ENCODE measurements around the gene IER3IP1. TPM values are rescaled to one million over a fixed set of nuclear protein-coding genes. Genes with fewer than 3 reads are reported as not detected.

IER3IP1 gene
- total RNA-seq, 1 experiment from 2014 or later, result 8.8 TPM

DNA sequence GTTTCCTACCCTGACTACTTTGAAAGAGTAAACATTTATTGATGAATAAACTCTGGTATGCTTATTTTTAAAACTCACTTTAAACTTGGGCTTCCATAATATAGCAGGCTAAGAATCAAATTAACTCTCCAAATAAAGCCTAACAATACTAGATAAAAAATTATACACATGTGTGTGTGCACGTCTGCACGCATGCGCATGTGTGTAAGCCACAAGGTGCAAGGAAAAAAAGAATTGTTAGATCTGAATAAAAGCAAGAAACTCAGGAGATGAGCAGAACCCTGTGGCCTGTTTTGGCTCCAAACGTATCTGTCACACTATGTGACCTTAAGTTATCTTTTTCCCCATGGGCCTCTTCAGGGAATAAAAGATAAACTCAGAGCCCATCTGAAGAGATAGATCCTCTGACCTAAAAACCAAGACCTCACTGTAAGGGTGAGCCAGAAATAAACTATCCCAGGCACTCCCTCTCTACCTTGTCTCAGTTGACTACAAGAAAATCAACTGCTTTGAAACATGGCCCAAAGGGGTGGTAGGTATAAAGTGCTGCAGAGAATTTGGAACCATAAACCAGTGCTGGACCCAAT lies 32.2 kb downstream of the IER3IP1 start:
- BruUV-seq (replicated peaks), result no TSS peak
- Histone ChIP-seq H3K4me1 (replicated peaks; ENCODE audit: insufficient read depth) (peaks cover 4% of the 10 kb centered on the region), H3F3A (ENCODE audit: insufficient read depth, low read depth) (no peaks in the 10 kb centered on the region), H3K4me3 (no peak overlapping the region), H3K79me2 (ENCODE audit: low read depth) (peaks cover 59% of the 10 kb centered on the region), H3K9me2 (ENCODE audit: insufficient read depth) (no peaks in the 10 kb centered on the region), H3K9me3 (ENCODE audit: insufficient read depth, low read depth) (no peaks in the 10 kb centered on the region), H3K4me2 (no peak overlapping the region), H2AFZ (no peak overlapping the region), H4K20me1 (ENCODE audit: insufficient read depth) (no peaks in the 10 kb centered on the region; the same call in 1 of the 2 replicates), H3K27ac (no peak overlapping the region), H3K27me3 (ENCODE audit: insufficient read depth, low read depth) (no peaks in the 10 kb centered on the region), H3K36me3 (ENCODE audit: low read depth) (no peaks in the 10 kb centered on the region)
- ChIA-PET CTCF (no interaction called here), POLR2A (ENCODE audit: unreplicated experiment) (no interaction called here)
- TF ChIP-seq, protein P1, sequence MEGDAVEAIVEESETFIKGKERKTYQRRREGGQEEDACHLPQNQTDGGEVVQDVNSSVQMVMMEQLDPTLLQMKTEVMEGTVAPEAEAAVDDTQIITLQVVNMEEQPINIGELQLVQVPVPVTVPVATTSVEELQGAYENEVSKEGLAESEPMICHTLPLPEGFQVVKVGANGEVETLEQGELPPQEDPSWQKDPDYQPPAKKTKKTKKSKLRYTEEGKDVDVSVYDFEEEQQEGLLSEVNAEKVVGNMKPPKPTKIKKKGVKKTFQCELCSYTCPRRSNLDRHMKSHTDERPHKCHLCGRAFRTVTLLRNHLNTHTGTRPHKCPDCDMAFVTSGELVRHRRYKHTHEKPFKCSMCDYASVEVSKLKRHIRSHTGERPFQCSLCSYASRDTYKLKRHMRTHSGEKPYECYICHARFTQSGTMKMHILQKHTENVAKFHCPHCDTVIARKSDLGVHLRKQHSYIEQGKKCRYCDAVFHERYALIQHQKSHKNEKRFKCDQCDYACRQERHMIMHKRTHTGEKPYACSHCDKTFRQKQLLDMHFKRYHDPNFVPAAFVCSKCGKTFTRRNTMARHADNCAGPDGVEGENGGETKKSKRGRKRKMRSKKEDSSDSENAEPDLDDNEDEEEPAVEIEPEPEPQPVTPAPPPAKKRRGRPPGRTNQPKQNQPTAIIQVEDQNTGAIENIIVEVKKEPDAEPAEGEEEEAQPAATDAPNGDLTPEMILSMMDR (conservative IDR thresholded peaks at IDR 0.05), result no peak
- no peak for TF ChIP-seq EZH2 (IDR thresholded peaks at IDR 0.05; ENCODE audit: low read depth)
- intact Hi-C loops (cut with micrococcal nuclease; ENCODE audit: unreplicated experiment), result no loop called here
- DNase-seq, result no peak

DNA sequence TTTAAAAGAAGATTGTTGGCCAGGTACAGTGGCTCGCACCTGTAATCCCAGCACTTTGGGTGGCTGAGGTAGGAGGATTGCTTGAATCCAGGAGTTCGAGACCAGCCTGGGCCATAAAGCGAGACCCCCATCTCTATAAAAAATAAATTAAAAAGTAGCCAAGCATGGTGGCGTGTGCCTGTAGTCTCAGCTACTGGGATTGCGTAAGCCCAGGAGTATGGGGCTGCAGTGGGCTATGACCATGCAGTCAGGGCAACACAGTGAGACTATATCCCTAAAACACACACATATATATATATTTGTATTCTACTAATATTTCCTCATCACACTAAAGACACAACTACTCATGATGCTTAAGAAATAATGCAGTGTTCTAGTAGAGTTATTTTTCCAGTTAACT lies 33.0 kb downstream of the IER3IP1 start:
- ChIA-PET CTCF (no interaction called here), POLR2A (ENCODE audit: unreplicated experiment) (no interaction called here)
- H3K79me2 ChIP-seq (ENCODE audit: low read depth), result peaks cover 51% of the 10 kb centered on the region
- no peak overlapping the region for H3K4me3 ChIP-seq
- no peaks in the 10 kb centered on the region for H3K9me2 ChIP-seq (ENCODE audit: insufficient read depth)
- no peaks in the 10 kb centered on the region for H3K4me1 ChIP-seq (replicated peaks; ENCODE audit: insufficient read depth)
- intact Hi-C loops (cut with micrococcal nuclease; ENCODE audit: unreplicated experiment), result no loop called here
- no peaks in the 10 kb centered on the region for H3K27me3 ChIP-seq (ENCODE audit: insufficient read depth, low read depth)
- H3K36me3 ChIP-seq (ENCODE audit: low read depth), result no peaks in the 10 kb centered on the region
- no peaks in the 10 kb centered on the region; the same call in 1 of the 2 replicates for H4K20me1 ChIP-seq (ENCODE audit: insufficient read depth)
- TF ChIP-seq EZH2 (IDR thresholded peaks at IDR 0.05; ENCODE audit: low read depth), result no peak
- TF ChIP-seq, protein P1 (conservative IDR thresholded peaks at IDR 0.05), result no peak
- H3K4me2 ChIP-seq, result no peak overlapping the region
- H3K27ac ChIP-seq, result no peak overlapping the region
- BruUV-seq (replicated peaks), result no TSS peak
- no peak overlapping the region for H2AFZ ChIP-seq
- no peaks in the 10 kb centered on the region for H3K9me3 ChIP-seq (ENCODE audit: insufficient read depth, low read depth)
- H3F3A ChIP-seq (ENCODE audit: insufficient read depth, low read depth), result no peaks in the 10 kb centered on the region
- no peak for DNase-seq

DNA sequence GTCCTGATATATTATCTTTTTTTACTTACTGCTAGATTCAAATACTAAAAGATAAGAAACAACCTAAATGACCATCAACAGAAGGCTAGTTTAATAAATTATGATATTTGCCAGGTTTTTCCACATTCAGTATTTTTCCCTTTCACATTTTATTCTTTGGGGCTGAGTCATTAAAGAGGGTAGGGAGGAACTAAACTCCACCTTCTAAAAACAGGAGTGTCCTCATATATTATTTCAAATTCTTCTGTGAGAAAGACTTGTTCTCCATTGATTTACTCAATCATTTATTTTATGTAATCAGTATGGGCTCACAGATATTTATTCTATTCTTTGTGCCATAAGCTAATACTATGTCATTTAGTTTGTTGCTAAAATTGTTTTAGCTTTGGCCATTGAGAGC lies 34.9 kb downstream of the IER3IP1 start:
- H4K20me1 ChIP-seq (ENCODE audit: insufficient read depth), result no peaks in the 10 kb centered on the region; the same call in 1 of the 2 replicates
- H3K27ac ChIP-seq, result no peak overlapping the region
- TF ChIP-seq, protein P1 (conservative IDR thresholded peaks at IDR 0.05), result no peak
- no peak for TF ChIP-seq EZH2 (IDR thresholded peaks at IDR 0.05; ENCODE audit: low read depth)
- POLR2A ChIA-PET (ENCODE audit: unreplicated experiment), result no interaction called here
- intact Hi-C loops (cut with micrococcal nuclease; ENCODE audit: unreplicated experiment), result no loop called here
- H3K36me3 ChIP-seq (ENCODE audit: low read depth), result peaks cover 4% of the 10 kb centered on the region; the same call in 1 of the 2 replicates
- BruUV-seq (replicated peaks), result no TSS peak
- no peaks in the 10 kb centered on the region for H3K4me1 ChIP-seq (replicated peaks; ENCODE audit: insufficient read depth)
- H3K4me3 ChIP-seq, result no peak overlapping the region
- DNase-seq, result no peak
- H3K9me2 ChIP-seq (ENCODE audit: insufficient read depth), result no peaks in the 10 kb centered on the region
- no peaks in the 10 kb centered on the region for H3K27me3 ChIP-seq (ENCODE audit: insufficient read depth, low read depth)
- H3K79me2 ChIP-seq (ENCODE audit: low read depth), result peaks cover 35% of the 10 kb centered on the region
- H3F3A ChIP-seq (ENCODE audit: insufficient read depth, low read depth), result no peaks in the 10 kb centered on the region
- H3K4me2 ChIP-seq, result no peak overlapping the region
- H3K9me3 ChIP-seq (ENCODE audit: insufficient read depth, low read depth), result no peaks in the 10 kb centered on the region
- H2AFZ ChIP-seq, result no peak overlapping the region
- CTCF ChIA-PET, result no interaction called here
